Muscle of leg (tissue), 11 donors: ENCODE data around the gene MECR. TPM values are rescaled to one million over a fixed set of nuclear protein-coding genes. Genes with fewer than 3 reads are reported as not detected.
A peak's percentile ranks its signal among the peaks of the same experiment; 100 is the strongest.
"Not testable (repeated sequence)": the region's sequence is repeated elsewhere in the genome, so short reads cannot be mapped to it uniquely, and the experiment has no call there.

Experiments used
- DNase-seq: peaks from one replicate; pipeline ENCODE4 v3.0.0; 2013
- H3K27ac ChIP-seq: one replicate; pipeline ENCODE4 v1.5.1; 2013; ENCODE audit warnings: mild to moderate bottlenecking, low read length, control low read depth
- H3K27me3 ChIP-seq: one replicate; pipeline ENCODE4 v1.6.1; 2013; ENCODE audit warnings: low read length; ENCODE audit not compliant: control insufficient read depth, insufficient read depth
- H3K36me3 ChIP-seq: one replicate; pipeline ENCODE4 v1.6.1; 2013; ENCODE audit warnings: low read length; ENCODE audit not compliant: control insufficient read depth, insufficient read depth
- H3K4me1 ChIP-seq: one replicate; pipeline ENCODE4 v1.6.1; 2013; ENCODE audit warnings: low read length; ENCODE audit not compliant: control insufficient read depth, insufficient read depth
- H3K4me3 ChIP-seq: one replicate; pipeline ENCODE4 v1.5.1; 2013; ENCODE audit warnings: low read length, control low read depth
- H3K9me3 ChIP-seq: replicated peaks from 2 replicates; pipeline ENCODE4 v1.6.1; 2013; ENCODE audit warnings: low read depth, low read length; ENCODE audit not compliant: control insufficient read depth
- WGBS: methylation state at CpG from one replicate; pipeline ENCODE4 v1.1.5; 2013; ENCODE audit warnings: missing lambda C conversion rate; ENCODE audit not compliant: insufficient coverage; 5-methylcytosine and 5-hydroxymethylcytosine counted together
- polyA plus RNA-seq, 8 donors: library from polyadenylated mRNA; unstranded; fragments of 120-200 nt; gene quantifications; one replicate each; pipeline versions ENCODE4 v1.2.1 to v1.2.3, GENCODE V29; 2013; ENCODE audit warnings: inconsistent platforms in 1 of 8, low replicate concordance in 1 of 8; ENCODE audit not compliant: insufficient read length in 8 of 8, insufficient read depth in 1 of 8
- total RNA-seq: library from RNA; stranded (reverse); fragments of 120-200 nt; gene quantifications from one replicate; pipeline ENCODE4 v1.2.4, GENCODE V29; 2013

The MECR gene
- total and polyA plus RNA-seq, 9 donors: 17.5 to 24.1 (median 21.9) TPM

GRCh38 chr1:29236712-29237128 is 6.0 kb upstream of the MECR start:
- Histone ChIP-seq H3K27ac (no peak overlapping the region), H3K4me1 (peaks cover 31% of the 10 kb centered on the region), H3K27me3 (peaks cover 38% of the 10 kb centered on the region), H3K4me3 (peak overlapping the region; percentile 54), H3K36me3 (no peaks in the 10 kb centered on the region), H3K9me3 (no peaks in the 10 kb centered on the region)
- DNase-seq: peak; percentile 33
- under 1% methylated on average over 30 of the region's 30 CpGs for WGBS

DNA sequence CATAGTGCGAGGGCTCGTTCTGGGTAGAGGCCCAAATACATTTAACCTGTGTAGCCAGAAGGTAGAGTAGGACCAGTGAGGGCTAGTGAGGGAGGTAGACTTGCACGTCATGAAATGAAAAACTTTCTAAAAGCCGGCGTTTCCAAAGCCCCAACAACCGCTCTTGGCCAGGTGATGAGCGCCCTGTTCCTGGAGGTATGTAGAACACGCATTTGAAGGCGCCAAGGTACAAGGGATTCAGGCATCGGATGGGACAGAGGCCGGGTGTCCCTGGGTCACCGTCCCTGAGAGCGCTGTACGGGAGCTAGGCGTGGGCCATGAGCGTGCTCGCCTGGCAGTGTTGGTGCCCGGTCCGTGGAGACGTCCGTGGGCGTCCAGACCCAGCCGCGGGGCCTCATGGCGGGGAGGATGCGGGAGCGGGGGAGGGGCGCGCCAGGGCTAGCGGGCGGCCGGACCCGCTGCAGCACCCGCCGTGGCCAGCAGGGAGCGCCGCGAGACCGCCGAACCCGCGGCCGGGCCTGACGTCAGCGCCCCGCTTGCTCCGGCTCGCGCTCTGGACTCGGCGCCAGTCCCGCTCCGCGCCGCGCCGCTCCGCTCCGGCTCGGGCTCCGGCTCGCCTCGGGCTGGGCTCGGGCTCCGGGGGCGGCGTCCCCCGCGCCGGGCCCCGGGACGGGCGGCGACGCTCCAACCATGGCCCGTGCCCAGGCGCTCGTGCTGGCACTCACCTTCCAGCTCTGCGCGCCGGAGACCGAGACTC is 5.4 kb upstream of the MECR start, which contains the start of gene PTPRU:
Gene PTPRU, plus strand, starts transcription at position 568 of the 757 bp plus-strand sequence. Its CDS starts 123 bp downstream, at position 691.
- 5% methylated on average over 81 of the region's 82 CpGs for WGBS
- Histone ChIP-seq H3K4me3 (peak within 1 kb of the TSS; percentile 54), H3K27me3 (peaks cover 38% of the 10 kb centered on the region), H3K4me1 (peaks cover 32% of the 10 kb centered on the region), H3K27ac (no peak within 1 kb of the TSS), H3K36me3 (no peaks in the 10 kb centered on the region), H3K9me3 (no peaks in the 10 kb centered on the region)
- DNase-seq: peak; percentile 82

GRCh38 chr1:29234881-29235280 is 4.1 kb upstream of the MECR start:
- not testable (repeated sequence) for H3K36me3 ChIP-seq, H3K27ac ChIP-seq, H3K9me3 ChIP-seq, H3K4me3 ChIP-seq, DNase-seq
- peaks cover 28% of the 10 kb centered on the region for H3K4me1 ChIP-seq
- WGBS: 92% methylated on average over 6 of the region's 9 CpGs
- H3K27me3 ChIP-seq: peaks cover 33% of the 10 kb centered on the region

DNA sequence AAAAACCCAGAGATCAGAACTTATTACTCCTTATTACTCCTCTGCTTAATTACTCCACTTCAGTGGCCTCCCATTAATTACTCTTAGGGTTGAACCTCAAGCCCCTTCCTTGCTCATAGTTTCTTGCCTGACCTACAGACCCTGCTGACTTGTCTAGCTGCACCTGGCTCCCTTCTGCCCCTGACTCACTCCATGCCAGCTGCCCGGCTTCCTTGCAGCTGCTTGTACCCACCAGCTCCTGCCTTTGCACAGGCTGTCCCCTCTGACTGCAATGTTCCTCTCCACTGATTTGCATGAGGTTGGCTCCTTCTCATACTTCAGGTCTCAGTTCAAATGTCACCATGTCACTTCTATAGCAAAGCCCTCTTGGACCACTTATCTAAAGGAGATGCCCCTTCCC is 3.7 kb upstream of the MECR start:
- H3K9me3 ChIP-seq: no peaks in the 10 kb centered on the region
- peaks cover 29% of the 10 kb centered on the region for H3K4me1 ChIP-seq
- no peak overlapping the region for H3K4me3 ChIP-seq
- DNase-seq: no peak
- WGBS: 67% methylated on average over 1 of the region's 1 CpG
- H3K36me3 ChIP-seq: no peaks in the 10 kb centered on the region
- peaks cover 29% of the 10 kb centered on the region for H3K27me3 ChIP-seq
- H3K27ac ChIP-seq: no peak overlapping the region

DNA sequence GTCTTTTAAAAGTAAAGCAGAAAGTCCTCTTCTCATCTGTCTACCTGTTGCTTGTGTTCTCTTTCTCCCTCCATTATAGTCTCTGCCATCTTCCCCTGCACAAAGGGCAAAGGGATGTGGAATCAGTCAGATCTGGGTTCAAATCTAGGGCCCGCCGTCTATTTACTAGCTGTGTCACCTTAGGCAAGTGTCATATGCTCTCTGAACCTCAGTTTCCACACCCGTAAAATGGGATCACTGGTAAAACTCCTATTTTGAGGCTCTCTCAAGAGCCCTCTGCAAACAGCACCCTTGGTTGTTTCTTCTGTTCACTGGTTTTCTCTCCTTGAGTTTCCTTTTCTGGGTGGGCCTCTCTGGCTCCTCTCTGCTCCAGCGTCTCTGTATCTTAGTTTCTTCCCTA is 3.0 kb upstream of the MECR start:
- Histone ChIP-seq H3K27me3 (peaks cover 22% of the 10 kb centered on the region), H3K4me1 (peaks cover 29% of the 10 kb centered on the region), H3K27ac (no peak overlapping the region), H3K4me3 (no peak overlapping the region), H3K9me3 (no peaks in the 10 kb centered on the region), H3K36me3 (no peaks in the 10 kb centered on the region)
- WGBS: 89% methylated on average over 3 of the region's 4 CpGs
- DNase-seq: no peak

DNA sequence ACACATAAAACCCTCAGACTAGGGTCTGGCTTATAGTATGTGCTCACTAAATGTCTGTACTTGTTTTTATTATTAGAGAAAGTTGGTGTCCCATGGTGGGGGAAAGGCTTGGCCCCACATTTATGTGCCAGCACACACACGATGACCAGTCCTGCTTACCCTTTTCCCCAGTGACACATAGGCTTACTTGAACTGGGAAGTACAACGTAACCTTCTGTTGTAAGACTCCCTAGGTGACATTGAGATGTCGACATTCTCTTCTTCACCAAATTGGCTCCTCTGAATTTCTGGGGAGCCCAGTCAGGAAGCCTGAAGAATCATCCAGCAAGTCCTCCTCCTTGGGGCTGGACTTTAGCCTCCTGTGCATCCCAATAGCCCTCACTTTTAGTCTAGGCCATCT is 1.7 kb upstream of the MECR start:
- no peaks in the 10 kb centered on the region for H3K36me3 ChIP-seq
- H3K27ac ChIP-seq: no peak overlapping the region
- no peak overlapping the region for H3K4me3 ChIP-seq
- no peaks in the 10 kb centered on the region for H3K9me3 ChIP-seq
- H3K27me3 ChIP-seq: peaks cover 13% of the 10 kb centered on the region
- H3K4me1 ChIP-seq: peaks cover 22% of the 10 kb centered on the region
- WGBS: 78% methylated on average over 3 of the region's 3 CpGs
- no peak for DNase-seq

GRCh38 chr1:29230204-29230552 is 556 bp downstream of the MECR start:
- WGBS: 0% methylated on average over 2 of the region's 4 CpGs
- no peaks in the 10 kb centered on the region for H3K9me3 ChIP-seq
- H3K27ac ChIP-seq: peak overlapping the region; percentile 76
- peak overlapping the region; percentile 97 for H3K4me3 ChIP-seq
- H3K36me3 ChIP-seq: no peaks in the 10 kb centered on the region
- H3K27me3 ChIP-seq: no peaks in the 10 kb centered on the region
- peaks cover 9% of the 10 kb centered on the region for H3K4me1 ChIP-seq
- DNase-seq: no peak

- Histone ChIP-seq H3K4me1 (peaks cover 9% of the 10 kb centered on the region), H3K36me3 (peaks cover 21% of the 10 kb centered on the region), H3K27ac (no peak overlapping the region), H3K27me3 (no peaks in the 10 kb centered on the region), H3K4me3 (no peak overlapping the region), H3K9me3 (no peaks in the 10 kb centered on the region)
- WGBS: 76% methylated on average over 3 of the region's 5 CpGs
- DNase-seq: no peak
Measured at GRCh38 chr1:29227511-29227910, 3.2 kb downstream of the MECR start.

GRCh38 chr1:29225361-29225760 is 5.4 kb downstream of the MECR start:
- DNase-seq: no peak
- 66% methylated on average over 4 of the region's 4 CpGs for WGBS
- no peak overlapping the region for H3K27ac ChIP-seq
- H3K4me1 ChIP-seq: peaks cover 4% of the 10 kb centered on the region
- no peaks in the 10 kb centered on the region for H3K27me3 ChIP-seq
- no peaks in the 10 kb centered on the region for H3K9me3 ChIP-seq
- no peak overlapping the region for H3K4me3 ChIP-seq
- peaks cover 29% of the 10 kb centered on the region for H3K36me3 ChIP-seq

DNA sequence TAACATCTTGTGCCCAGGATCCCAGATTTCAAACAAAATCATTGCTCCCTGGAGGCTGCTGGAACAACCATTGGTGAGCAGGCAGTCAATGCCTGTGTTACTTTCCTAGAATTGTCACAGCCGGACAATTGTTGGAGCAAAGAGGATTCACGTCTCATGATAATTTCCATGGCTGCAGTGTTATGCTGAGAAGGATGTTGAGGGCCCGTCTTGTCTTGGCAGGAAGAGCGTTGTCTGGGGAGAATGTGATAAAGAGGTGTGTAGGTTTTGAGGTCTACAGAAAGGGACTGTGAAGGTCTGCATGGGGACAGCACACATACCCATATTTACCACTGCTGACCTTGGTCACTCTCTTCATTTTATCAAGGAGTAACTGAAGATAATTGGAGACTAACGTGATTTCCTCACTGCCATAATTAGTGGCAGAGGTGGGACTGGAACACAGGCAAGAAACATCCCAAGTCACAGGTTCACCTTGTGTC is 6.3 kb downstream of the MECR start:
- Histone ChIP-seq H3K27me3 (no peaks in the 10 kb centered on the region), H3K9me3 (no peaks in the 10 kb centered on the region), H3K36me3 (peaks cover 31% of the 10 kb centered on the region), H3K4me1 (no peaks in the 10 kb centered on the region), H3K4me3 (no peak overlapping the region), H3K27ac (no peak overlapping the region)
- 85% methylated on average over 2 of the region's 5 CpGs for WGBS
- DNase-seq: no peak
